NB4 (cell line): ENCODE measurements around the gene HHATL.

Source experiments
- MYC ChIP-seq: IDR thresholded peaks from 2 replicates; pipeline ENCODE4 v1.6.1; 2011; ENCODE audit warnings: low read depth, low read length
- TF ChIP-seq, protein P1 (sequence below): IDR thresholded peaks from 2 replicates; pipeline ENCODE4 v1.6.1; 2011; ENCODE audit warnings: low read depth, low read length
- TF ChIP-seq, protein P2 (sequence below): IDR thresholded peaks from one replicate; pipeline ENCODE4 v1.5.1; 2012; ENCODE audit warnings: low read depth, low read length

DNA sequence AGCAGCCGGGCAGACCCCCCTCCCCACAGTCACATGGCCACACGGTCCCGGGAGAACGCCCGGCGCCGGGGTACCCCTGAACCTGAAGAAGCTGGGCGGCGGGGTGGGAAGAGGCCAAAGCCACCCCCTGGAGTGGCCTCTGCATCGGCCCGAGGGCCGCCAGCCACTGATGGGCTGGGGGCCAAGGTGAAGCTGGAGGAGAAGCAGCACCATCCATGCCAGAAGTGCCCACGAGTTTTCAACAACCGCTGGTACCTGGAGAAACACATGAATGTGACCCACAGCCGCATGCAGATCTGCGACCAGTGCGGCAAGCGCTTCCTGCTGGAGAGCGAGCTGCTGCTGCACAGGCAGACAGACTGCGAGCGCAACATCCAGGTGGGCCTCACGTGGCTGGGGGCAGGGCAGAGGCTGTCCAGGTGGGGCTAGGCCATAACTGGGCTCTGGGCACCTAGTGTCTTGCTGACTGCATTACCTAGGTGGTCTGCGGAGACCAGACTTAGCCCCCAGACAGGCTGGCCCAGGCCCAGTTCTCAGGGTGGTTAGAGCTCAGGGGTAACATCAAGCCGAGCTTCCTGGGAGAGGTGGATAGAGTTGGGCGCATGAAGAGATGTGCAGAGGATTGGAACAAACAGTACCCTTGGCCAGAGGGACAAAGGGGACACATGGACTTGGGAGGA lies 43.0 kb downstream of the HHATL start:
- TF ChIP-seq, protein P1, sequence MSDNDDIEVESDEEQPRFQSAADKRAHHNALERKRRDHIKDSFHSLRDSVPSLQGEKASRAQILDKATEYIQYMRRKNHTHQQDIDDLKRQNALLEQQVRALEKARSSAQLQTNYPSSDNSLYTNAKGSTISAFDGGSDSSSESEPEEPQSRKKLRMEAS = no peak
- TF ChIP-seq, protein P2, sequence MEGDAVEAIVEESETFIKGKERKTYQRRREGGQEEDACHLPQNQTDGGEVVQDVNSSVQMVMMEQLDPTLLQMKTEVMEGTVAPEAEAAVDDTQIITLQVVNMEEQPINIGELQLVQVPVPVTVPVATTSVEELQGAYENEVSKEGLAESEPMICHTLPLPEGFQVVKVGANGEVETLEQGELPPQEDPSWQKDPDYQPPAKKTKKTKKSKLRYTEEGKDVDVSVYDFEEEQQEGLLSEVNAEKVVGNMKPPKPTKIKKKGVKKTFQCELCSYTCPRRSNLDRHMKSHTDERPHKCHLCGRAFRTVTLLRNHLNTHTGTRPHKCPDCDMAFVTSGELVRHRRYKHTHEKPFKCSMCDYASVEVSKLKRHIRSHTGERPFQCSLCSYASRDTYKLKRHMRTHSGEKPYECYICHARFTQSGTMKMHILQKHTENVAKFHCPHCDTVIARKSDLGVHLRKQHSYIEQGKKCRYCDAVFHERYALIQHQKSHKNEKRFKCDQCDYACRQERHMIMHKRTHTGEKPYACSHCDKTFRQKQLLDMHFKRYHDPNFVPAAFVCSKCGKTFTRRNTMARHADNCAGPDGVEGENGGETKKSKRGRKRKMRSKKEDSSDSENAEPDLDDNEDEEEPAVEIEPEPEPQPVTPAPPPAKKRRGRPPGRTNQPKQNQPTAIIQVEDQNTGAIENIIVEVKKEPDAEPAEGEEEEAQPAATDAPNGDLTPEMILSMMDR = no peak
- TF ChIP-seq MYC = no peak
